Neural cell (in vitro differentiated cells): Measurements from ENCODE around the gene KRTAP4-6. TPM values are rescaled to one million over a fixed set of nuclear protein-coding genes. Genes with fewer than 3 reads are reported as not detected.

ENCODE experiments used
- H2AFZ ChIP-seq: fragments of 200-600, 300-800 bp; sonication (generic), shearing (Covaris generic); 2 replicates; pipeline ENCODE4 v1.6.0; 2014; ENCODE audit warnings: low read depth, mild to moderate bottlenecking, antibody characterized with exemption, low read length, moderate library complexity
- H3F3A ChIP-seq: fragments of 200-600 bp; shearing (Covaris generic); 2 replicates; pipeline ENCODE4 v1.6.1; 2016; ENCODE audit warnings: mild to moderate bottlenecking, moderate library complexity, mixed read lengths, antibody characterized with exemption, low read length; ENCODE audit not compliant: insufficient read depth, poor library complexity, severe bottlenecking
- H3K27ac ChIP-seq: fragments of 200-600, 300-800 bp; sonication (generic), shearing (Covaris generic); 2 replicates; pipeline ENCODE4 v1.5.1; 2014; ENCODE audit warnings: mild to moderate bottlenecking, low read length, moderate library complexity
- H3K27me3 ChIP-seq: fragments of 300-800, 200-600 bp; sonication (generic), shearing (Covaris generic); 2 replicates; pipeline ENCODE4 v1.6.0; 2014; ENCODE audit warnings: mild to moderate bottlenecking, low read depth, low read length, moderate library complexity; ENCODE audit not compliant: insufficient read depth
- H3K36me3 ChIP-seq: fragments of 300-800, 200-600 bp; sonication (generic), shearing (Covaris generic); 2 replicates; pipeline ENCODE4 v1.5.1; 2014; ENCODE audit warnings: mild to moderate bottlenecking, antibody characterized with exemption, low read length, moderate library complexity; ENCODE audit not compliant: insufficient read depth
- H3K4me2 ChIP-seq: fragments of 300-800, 200-600 bp; sonication (generic), shearing (Covaris generic); 2 replicates; pipeline ENCODE4 v1.6.0; 2014; ENCODE audit warnings: mild to moderate bottlenecking, low read length
- H3K4me3 ChIP-seq: fragments of 300-800, 200-600 bp; sonication (generic), shearing (Covaris generic); 2 replicates; pipeline ENCODE4 v1.5.1; 2014; ENCODE audit warnings: mild to moderate bottlenecking, low read length, moderate library complexity
- H3K79me2 ChIP-seq: fragments of 200-600 bp; shearing (Covaris generic); replicated peaks from 2 replicates; pipeline ENCODE4 v1.6.0; 2014; ENCODE audit warnings: mild to moderate bottlenecking, low read length, moderate library complexity; ENCODE audit not compliant: insufficient read depth
- H3K9ac ChIP-seq: fragments of 300-800, 200-600 bp; sonication (generic), shearing (Covaris generic); 2 replicates; pipeline ENCODE4 v1.6.1; 2016; ENCODE audit warnings: mild to moderate bottlenecking, low read length, mixed read lengths
- H3K9me2 ChIP-seq: fragments of 200-600 bp; shearing (Covaris generic); 2 replicates; pipeline ENCODE4 v1.6.1; 2016; ENCODE audit warnings: mild to moderate bottlenecking, low read length, mixed read lengths; ENCODE audit not compliant: insufficient read depth
- H3K9me3 ChIP-seq: fragments of 200-600, 300-800 bp; sonication (generic), shearing (Covaris generic); 2 replicates; pipeline ENCODE4 v1.6.1; 2016; ENCODE audit warnings: mild to moderate bottlenecking, mixed run types, low read length, moderate library complexity, mixed read lengths
- H4K20me1 ChIP-seq: fragments of 200-600 bp; shearing (Covaris generic); 2 replicates; pipeline ENCODE4 v1.6.1; 2016; ENCODE audit warnings: mild to moderate bottlenecking, mixed run types; ENCODE audit not compliant: insufficient read depth
- EP300 ChIP-seq: fragments of 450-650 bp; conservative IDR thresholded peaks from 2 replicates; pipeline ENCODE4 v1.6.1; 2014; ENCODE audit warnings: antibody characterized with exemption, mild to moderate bottlenecking, moderate library complexity; ENCODE audit not compliant: poor library complexity, severe bottlenecking
- EZH2 ChIP-seq: fragments of 200-600, 300-800 bp; shearing (Covaris generic), sonication (generic); IDR thresholded peaks from 2 replicates; pipeline ENCODE4 v1.6.1; 2014; ENCODE audit warnings: antibody characterized with exemption, low read length, borderline replicate concordance, mild to moderate bottlenecking; ENCODE audit not compliant: insufficient read depth, poor library complexity, severe bottlenecking
- MXI1 ChIP-seq: fragments of 450-650 bp; conservative IDR thresholded peaks from 2 replicates; pipeline ENCODE4 v1.6.1; 2014; ENCODE audit warnings: antibody characterized with exemption, mild to moderate bottlenecking; ENCODE audit not compliant: poor library complexity, severe bottlenecking
- POLR2AphosphoS5 ChIP-seq: IDR thresholded peaks from 2 replicates; pipeline ENCODE4 v1.6.1; 2012
- RAD21 ChIP-seq: fragments of 450-650 bp; conservative IDR thresholded peaks from 2 replicates; pipeline ENCODE4 v1.6.1; 2014; ENCODE audit warnings: antibody characterized with exemption, mild to moderate bottlenecking, moderate library complexity
- SMC3 ChIP-seq: fragments of 450-650 bp; conservative IDR thresholded peaks from 2 replicates; pipeline ENCODE4 v1.6.1; 2014; ENCODE audit warnings: antibody characterized with exemption, mild to moderate bottlenecking, moderate library complexity; ENCODE audit not compliant: poor library complexity
- TAF1 ChIP-seq: IDR thresholded peaks from 2 replicates; pipeline ENCODE4 v1.6.1; 2012; ENCODE audit warnings: low read depth
- polyA plus RNA-seq: library from polyadenylated mRNA; depleted of rRNA; stranded (reverse); fragments of >200 nt; gene quantifications from 2 replicates; pipeline ENCODE4 v1.2.3, GENCODE V29; 2014
- TF ChIP-seq, protein P1 (sequence below): IDR thresholded peaks from 2 replicates; pipeline ENCODE4 v1.6.1; 2012; ENCODE audit warnings: borderline replicate concordance
- TF ChIP-seq, protein P2 (sequence below): fragments of 450-650 bp; IDR thresholded peaks from 2 replicates; pipeline ENCODE4 v1.5.1; 2014; ENCODE audit warnings: antibody characterized with exemption, mild to moderate bottlenecking, moderate library complexity; ENCODE audit not compliant: poor library complexity, severe bottlenecking

Gene KRTAP4-6
- polyA plus RNA-seq, 1 donor from 2014 or later = not detected

DNA sequence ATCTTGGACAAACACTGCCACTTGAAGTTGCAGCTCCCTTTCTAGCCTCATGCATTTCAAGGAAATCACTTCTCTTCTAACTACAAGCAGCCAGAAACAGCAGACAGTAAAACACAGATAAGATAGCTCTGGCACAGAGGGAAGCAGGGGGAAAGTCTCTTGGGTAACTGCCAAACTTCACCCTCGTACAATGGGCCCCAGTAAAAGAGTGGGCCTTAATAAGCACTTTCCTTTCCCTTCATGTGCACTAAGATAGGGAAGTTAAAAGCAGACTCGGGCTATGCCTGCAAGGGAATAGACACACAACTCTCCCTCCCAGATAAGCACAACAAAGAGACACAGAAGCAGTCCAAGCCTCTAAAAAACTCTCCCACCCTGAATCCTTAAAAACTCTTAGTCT, 13.5 kb upstream of the KRTAP4-6 start:
- no peak overlapping the region for H2AFZ ChIP-seq
- H3K9ac ChIP-seq = no peak overlapping the region
- TF ChIP-seq POLR2AphosphoS5 (no peak), RAD21 (no peak), SMC3 (no peak), EZH2 (no peak), EP300 (no peak), MXI1 (no peak)
- TF ChIP-seq, protein P1, sequence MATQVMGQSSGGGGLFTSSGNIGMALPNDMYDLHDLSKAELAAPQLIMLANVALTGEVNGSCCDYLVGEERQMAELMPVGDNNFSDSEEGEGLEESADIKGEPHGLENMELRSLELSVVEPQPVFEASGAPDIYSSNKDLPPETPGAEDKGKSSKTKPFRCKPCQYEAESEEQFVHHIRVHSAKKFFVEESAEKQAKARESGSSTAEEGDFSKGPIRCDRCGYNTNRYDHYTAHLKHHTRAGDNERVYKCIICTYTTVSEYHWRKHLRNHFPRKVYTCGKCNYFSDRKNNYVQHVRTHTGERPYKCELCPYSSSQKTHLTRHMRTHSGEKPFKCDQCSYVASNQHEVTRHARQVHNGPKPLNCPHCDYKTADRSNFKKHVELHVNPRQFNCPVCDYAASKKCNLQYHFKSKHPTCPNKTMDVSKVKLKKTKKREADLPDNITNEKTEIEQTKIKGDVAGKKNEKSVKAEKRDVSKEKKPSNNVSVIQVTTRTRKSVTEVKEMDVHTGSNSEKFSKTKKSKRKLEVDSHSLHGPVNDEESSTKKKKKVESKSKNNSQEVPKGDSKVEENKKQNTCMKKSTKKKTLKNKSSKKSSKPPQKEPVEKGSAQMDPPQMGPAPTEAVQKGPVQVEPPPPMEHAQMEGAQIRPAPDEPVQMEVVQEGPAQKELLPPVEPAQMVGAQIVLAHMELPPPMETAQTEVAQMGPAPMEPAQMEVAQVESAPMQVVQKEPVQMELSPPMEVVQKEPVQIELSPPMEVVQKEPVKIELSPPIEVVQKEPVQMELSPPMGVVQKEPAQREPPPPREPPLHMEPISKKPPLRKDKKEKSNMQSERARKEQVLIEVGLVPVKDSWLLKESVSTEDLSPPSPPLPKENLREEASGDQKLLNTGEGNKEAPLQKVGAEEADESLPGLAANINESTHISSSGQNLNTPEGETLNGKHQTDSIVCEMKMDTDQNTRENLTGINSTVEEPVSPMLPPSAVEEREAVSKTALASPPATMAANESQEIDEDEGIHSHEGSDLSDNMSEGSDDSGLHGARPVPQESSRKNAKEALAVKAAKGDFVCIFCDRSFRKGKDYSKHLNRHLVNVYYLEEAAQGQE = no peak
- TF ChIP-seq, protein P2, sequence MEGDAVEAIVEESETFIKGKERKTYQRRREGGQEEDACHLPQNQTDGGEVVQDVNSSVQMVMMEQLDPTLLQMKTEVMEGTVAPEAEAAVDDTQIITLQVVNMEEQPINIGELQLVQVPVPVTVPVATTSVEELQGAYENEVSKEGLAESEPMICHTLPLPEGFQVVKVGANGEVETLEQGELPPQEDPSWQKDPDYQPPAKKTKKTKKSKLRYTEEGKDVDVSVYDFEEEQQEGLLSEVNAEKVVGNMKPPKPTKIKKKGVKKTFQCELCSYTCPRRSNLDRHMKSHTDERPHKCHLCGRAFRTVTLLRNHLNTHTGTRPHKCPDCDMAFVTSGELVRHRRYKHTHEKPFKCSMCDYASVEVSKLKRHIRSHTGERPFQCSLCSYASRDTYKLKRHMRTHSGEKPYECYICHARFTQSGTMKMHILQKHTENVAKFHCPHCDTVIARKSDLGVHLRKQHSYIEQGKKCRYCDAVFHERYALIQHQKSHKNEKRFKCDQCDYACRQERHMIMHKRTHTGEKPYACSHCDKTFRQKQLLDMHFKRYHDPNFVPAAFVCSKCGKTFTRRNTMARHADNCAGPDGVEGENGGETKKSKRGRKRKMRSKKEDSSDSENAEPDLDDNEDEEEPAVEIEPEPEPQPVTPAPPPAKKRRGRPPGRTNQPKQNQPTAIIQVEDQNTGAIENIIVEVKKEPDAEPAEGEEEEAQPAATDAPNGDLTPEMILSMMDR = no peak
- H3K79me2 ChIP-seq = no peaks in the 10 kb centered on the region
- no peak overlapping the region for H3K4me2 ChIP-seq
- H3K27me3 ChIP-seq = no peaks in the 10 kb centered on the region
- H3K27ac ChIP-seq = no peak overlapping the region
- H3K9me3 ChIP-seq = no peaks in the 10 kb centered on the region
- no peaks in the 10 kb centered on the region for H3K36me3 ChIP-seq
- no peaks in the 10 kb centered on the region for H4K20me1 ChIP-seq
- H3F3A ChIP-seq = no peaks in the 10 kb centered on the region
- H3K4me3 ChIP-seq = no peak overlapping the region
- H3K9me2 ChIP-seq = no peaks in the 10 kb centered on the region

DNA sequence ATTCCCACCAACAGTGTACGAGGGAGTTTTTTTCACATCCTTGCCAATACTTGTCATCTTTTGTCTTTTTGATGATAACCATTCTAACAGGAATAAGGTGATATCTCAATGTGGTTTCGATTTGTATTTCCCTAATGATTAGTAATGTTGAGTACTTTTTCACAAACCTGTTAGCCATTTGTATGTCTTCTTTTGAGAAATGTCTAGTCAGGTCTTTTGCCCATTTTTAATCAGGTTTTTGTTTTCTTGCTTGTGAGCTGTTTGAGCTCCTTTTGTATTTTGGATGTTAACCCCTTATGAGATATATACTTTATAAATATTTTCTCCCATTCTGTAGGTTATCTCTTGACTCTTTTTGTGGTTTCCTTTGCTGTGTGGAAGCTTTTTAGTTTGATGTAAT, 11.2 kb upstream of the KRTAP4-6 start:
- Histone ChIP-seq H3K27ac (no peak overlapping the region), H3K9ac (no peak overlapping the region), H3K36me3 (no peaks in the 10 kb centered on the region), H3K4me2 (no peak overlapping the region), H2AFZ (no peak overlapping the region), H3F3A (no peaks in the 10 kb centered on the region), H3K4me3 (no peak overlapping the region), H3K79me2 (no peaks in the 10 kb centered on the region), H3K27me3 (no peaks in the 10 kb centered on the region), H4K20me1 (no peaks in the 10 kb centered on the region), H3K9me2 (no peaks in the 10 kb centered on the region), H3K9me3 (no peaks in the 10 kb centered on the region)
- TF ChIP-seq SMC3 = no peak
- TF ChIP-seq TAF1 = no peak
- no peak for TF ChIP-seq EP300
- no peak for TF ChIP-seq POLR2AphosphoS5
- TF ChIP-seq MXI1 = no peak
- no peak for TF ChIP-seq RAD21
- TF ChIP-seq, protein P2 = no peak
- TF ChIP-seq EZH2 = no peak
- TF ChIP-seq, protein P1 = no peak
